Common myeloid progenitor, CD34-positive (primary cell): ENCODE data around the gene GPC5.

Experiments
- CTCF ChIA-PET: fragments of 350-600 bp; sonication (Branson Sonifier 250); formaldehyde crosslinking; loops from one replicate; lab custom pipeline; 2021; ENCODE audit warnings: antibody characterized with exemption; lab: Charles Lee
- POLR2A ChIA-PET: fragments of 350-600 bp; sonication (Branson Sonifier 250); formaldehyde crosslinking; loops from one replicate; lab custom pipeline; 2021; ENCODE audit warnings: antibody characterized with exemption; lab: Charles Lee
- DNase-seq, 3 donors: peaks; one replicate each; pipeline versions ENCODE4 v3.0.0 to v3.0.0-alpha.2; 2013
- H3K27ac ChIP-seq, 2 experiments: 1 replicate in 1 of 2; 2 replicates in 1 of 2; pipeline ENCODE4 v1.7.0; 2013; ENCODE audit warnings: inconsistent platforms in 2 of 2, low read length in 2 of 2, mild to moderate bottlenecking in 2 of 2, low read depth in 1 of 2, moderate library complexity in 1 of 2; ENCODE audit not compliant: severe bottlenecking in 2 of 2, insufficient read depth in 1 of 2, poor library complexity in 1 of 2
- H3K27me3 ChIP-seq, 5 experiments: replicated peaks in 2 of 5; 1 replicate in 3 of 5; 2 replicates in 2 of 5; pipeline versions ENCODE4 v1.6.1 to v1.7.0; 2013; ENCODE audit warnings: low read length in 4 of 5, mild to moderate bottlenecking in 2 of 5, moderate library complexity in 2 of 5, inconsistent platforms in 1 of 5; ENCODE audit not compliant: insufficient read depth in 5 of 5, control insufficient read depth in 4 of 5
- H3K36me3 ChIP-seq, 4 experiments: 1 replicate in 2 of 4; 2 replicates in 2 of 4; pipeline versions ENCODE4 v1.6.1 to v1.7.0; 2013; ENCODE audit warnings: low read length in 3 of 4, control low read depth in 1 of 4, mild to moderate bottlenecking in 1 of 4; ENCODE audit not compliant: control insufficient read depth in 4 of 4, insufficient read depth in 4 of 4
- H3K4me1 ChIP-seq, 4 experiments: 1 replicate in 3 of 4; 2 replicates in 1 of 4; pipeline versions ENCODE4 v1.6.1 to v1.7.1; 2013; ENCODE audit warnings: low read length in 3 of 4, mild to moderate bottlenecking in 3 of 4, control low read depth in 1 of 4, inconsistent platforms in 1 of 4, moderate library complexity in 1 of 4; ENCODE audit not compliant: control insufficient read depth in 4 of 4, insufficient read depth in 4 of 4; ENCODE audit errors: control extremely low read depth in 1 of 4
- H3K4me3 ChIP-seq, 7 experiments: 1 replicate in 4 of 7; 2 replicates in 3 of 7; pipeline versions ENCODE4 v1.5.1 to v1.7.0; 2013; ENCODE audit warnings: mild to moderate bottlenecking in 7 of 7, low read length in 6 of 7, moderate library complexity in 6 of 7, inconsistent platforms in 2 of 7, low read depth in 2 of 7, control low read depth in 1 of 7; ENCODE audit not compliant: insufficient read depth in 4 of 7, control insufficient read depth in 1 of 7; ENCODE audit errors: extremely low read depth in 1 of 7
- H3K9me3 ChIP-seq, 5 experiments: 1 replicate in 4 of 5; 2 replicates in 1 of 5; pipeline versions ENCODE4 v1.6.1 to v1.7.1; 2013; ENCODE audit warnings: low read length in 4 of 5, mild to moderate bottlenecking in 2 of 5, inconsistent platforms in 1 of 5, low read depth in 1 of 5, moderate library complexity in 1 of 5; ENCODE audit not compliant: control insufficient read depth in 4 of 5, insufficient read depth in 2 of 5; ENCODE audit errors: control extremely low read depth in 1 of 5
- WGBS: methylation state at CpG from one replicate; pipeline ENCODE4 v1.1.5; 2013; ENCODE audit not compliant: insufficient coverage; 5-methylcytosine and 5-hydroxymethylcytosine counted together

The GPC5 gene

GRCh38 chr13:92029641-92030040, 631.2 kb downstream of the GPC5 start:
- ChIA-PET POLR2A (no interaction called here), CTCF (no interaction called here)
- Histone ChIP-seq H3K27ac (no peak overlapping the region), H3K4me3 (no peak overlapping the region), H3K4me1 (no peaks in the 10 kb centered on the region), H3K27me3 (no peaks in the 10 kb centered on the region), H3K36me3 (no peaks in the 10 kb centered on the region), H3K9me3 (no peaks in the 10 kb centered on the region)
- no peak for DNase-seq
- WGBS: no CpG with 5 or more reads among the region's 4 CpGs

- POLR2A ChIA-PET: interaction anchor here (0.6 kb wide), 1 partner anchor 873 kb away, joined by 3 read pairs; no protein-coding TSS in a partner anchor
- DNase-seq: no peak
- no peaks in the 10 kb centered on the region for H3K36me3 ChIP-seq
- WGBS: 100% methylated on average over 2 of the region's 2 CpGs
- no peaks in the 10 kb centered on the region for H3K27me3 ChIP-seq
- H3K9me3 ChIP-seq: no peaks in the 10 kb centered on the region
- H3K4me1 ChIP-seq: no peaks in the 10 kb centered on the region
- CTCF ChIA-PET: no interaction called here
- H3K4me3 ChIP-seq: no peak overlapping the region
- no peak overlapping the region for H3K27ac ChIP-seq
Observed at GRCh38 chr13:92038905-92039304, 640.5 kb downstream of the GPC5 start.

- DNase-seq: no peak
- Histone ChIP-seq H3K4me1 (no peaks in the 10 kb centered on the region), H3K9me3 (no peaks in the 10 kb centered on the region), H3K27ac (no peak overlapping the region), H3K27me3 (no peaks in the 10 kb centered on the region), H3K4me3 (no peak overlapping the region), H3K36me3 (no peaks in the 10 kb centered on the region)
- POLR2A ChIA-PET: no interaction called here
- CTCF ChIA-PET: no interaction called here
- WGBS: 100% methylated on average over 2 of the region's 4 CpGs
Observed at GRCh38 chr13:92042522-92042921, 644.1 kb downstream of the GPC5 start.

- Histone ChIP-seq H3K27ac (no peak overlapping the region), H3K4me1 (no peaks in the 10 kb centered on the region), H3K9me3 (no peaks in the 10 kb centered on the region), H3K36me3 (no peaks in the 10 kb centered on the region), H3K4me3 (no peak overlapping the region), H3K27me3 (no peaks in the 10 kb centered on the region)
- ChIA-PET POLR2A (interaction anchor here (0.6 kb wide), 1 partner anchor 9 kb away, joined by 3 read pairs; no protein-coding TSS in a partner anchor), CTCF (no interaction called here)
- WGBS: 92% methylated on average over 2 of the region's 3 CpGs
- no peak for DNase-seq
Observed at GRCh38 chr13:92044351-92044750, 645.9 kb downstream of the GPC5 start.

GRCh38 chr13:92054389-92054788, 656.0 kb downstream of the GPC5 start:
- no peaks in the 10 kb centered on the region for H3K27me3 ChIP-seq
- H3K27ac ChIP-seq: no peak overlapping the region
- no peak overlapping the region for H3K4me3 ChIP-seq
- H3K9me3 ChIP-seq: no peaks in the 10 kb centered on the region
- H3K36me3 ChIP-seq: no peaks in the 10 kb centered on the region
- CTCF ChIA-PET: no interaction called here
- H3K4me1 ChIP-seq: no peaks in the 10 kb centered on the region
- DNase-seq: no peak
- POLR2A ChIA-PET: no interaction called here

GRCh38 chr13:92074658-92075057, 676.2 kb downstream of the GPC5 start:
- no peaks in the 10 kb centered on the region for H3K9me3 ChIP-seq
- DNase-seq: peak; percentile 28 to 67 (median 64)
- H3K36me3 ChIP-seq: no peaks in the 10 kb centered on the region
- ChIA-PET CTCF (interaction anchor here (1.6 to 3.0 kb wide), 2 partner anchors 128 to 258 kb away, joined by 4 to 15 read pairs; no protein-coding TSS in a partner anchor), POLR2A (interaction anchor here (0.6 to 0.7 kb wide), 2 partner anchors 8 to 1524 kb away, joined by 3 to 5 read pairs; no protein-coding TSS in a partner anchor)
- no peaks in the 10 kb centered on the region for H3K4me1 ChIP-seq
- 25% methylated on average over 2 of the region's 4 CpGs for WGBS
- no peaks in the 10 kb centered on the region for H3K27me3 ChIP-seq
- no peak overlapping the region for H3K27ac ChIP-seq
- H3K4me3 ChIP-seq: no peak overlapping the region

GRCh38 chr13:92097337-92097903, 699.0 kb downstream of the GPC5 start:
- ChIA-PET POLR2A (no interaction called here), CTCF (no interaction called here)
- H3K4me3 ChIP-seq: no peak overlapping the region
- H3K27ac ChIP-seq: no peak overlapping the region
- 82% methylated on average over 2 of the region's 4 CpGs for WGBS
- no peak for DNase-seq
- H3K4me1 ChIP-seq: no peaks in the 10 kb centered on the region
- no peaks in the 10 kb centered on the region for H3K27me3 ChIP-seq
- no peaks in the 10 kb centered on the region for H3K36me3 ChIP-seq
- H3K9me3 ChIP-seq: no peaks in the 10 kb centered on the region
